Measurements from ENCODE around the gene DYSF. TPM values are rescaled to one million over a fixed set of nuclear protein-coding genes. Genes with fewer than 3 reads are reported as not detected.

The DYSF gene
- polyA plus RNA-seq, 12 donors: 53.5 to 196 (median 112) TPM

- DNase-seq: no peak
These were observed 218.8 kb downstream of the DYSF start for GRCh38 chr2:71671895-71672825.

DNA sequence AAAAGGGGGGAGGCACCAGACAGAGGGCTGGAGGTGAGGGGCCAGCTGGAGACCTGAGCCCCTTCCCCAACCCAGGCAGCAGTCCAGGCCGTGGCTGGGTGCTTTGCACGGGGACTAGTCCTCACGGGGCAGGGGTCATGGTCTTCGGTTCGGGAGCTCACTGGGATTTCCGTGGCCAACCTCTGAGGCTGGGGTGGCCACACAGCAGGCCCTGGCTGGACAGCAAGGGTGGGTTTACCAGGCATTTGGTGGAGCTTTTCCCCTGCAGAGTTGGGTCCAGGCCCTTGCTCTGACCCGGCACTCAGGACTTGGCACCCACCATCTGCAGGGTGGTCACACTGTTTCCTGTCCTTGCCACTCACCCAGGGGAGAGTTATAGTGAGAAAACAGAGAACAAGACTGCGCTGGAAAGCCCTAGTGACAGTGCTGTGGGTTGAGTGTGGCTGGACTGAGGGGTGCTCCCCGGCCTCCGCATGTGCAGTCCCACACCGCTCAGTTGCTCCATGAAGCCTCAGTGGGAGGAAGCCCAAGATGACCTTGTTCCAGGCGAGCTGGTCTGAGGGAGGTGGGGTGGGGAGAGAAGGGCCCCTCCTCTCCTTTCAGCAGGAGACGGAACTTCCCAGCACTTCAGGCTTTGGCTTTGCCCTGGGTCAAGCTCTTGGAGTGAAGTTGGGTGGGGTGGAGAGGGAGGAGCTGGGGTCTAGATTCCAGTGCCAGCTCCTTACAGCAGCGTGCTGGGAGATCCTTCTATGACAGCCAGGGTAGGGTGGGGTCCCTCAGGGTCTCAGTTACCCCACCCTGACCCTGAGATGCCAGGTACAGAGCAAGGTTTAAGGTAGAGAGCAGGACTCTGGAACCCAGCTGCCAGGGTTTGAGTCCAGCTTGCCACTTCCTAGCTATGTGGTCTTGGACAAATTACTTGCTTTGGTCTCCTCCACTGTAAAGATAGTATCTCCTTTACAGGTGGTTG is 219.8 kb downstream of the DYSF start:
- DNase-seq: no peak

GRCh38 chr2:71674158-71674851 is 220.9 kb downstream of the DYSF start:
- no peak for DNase-seq

- no peak for DNase-seq
These were observed 221.9 kb downstream of the DYSF start for GRCh38 chr2:71675296-71675695.

DNA sequence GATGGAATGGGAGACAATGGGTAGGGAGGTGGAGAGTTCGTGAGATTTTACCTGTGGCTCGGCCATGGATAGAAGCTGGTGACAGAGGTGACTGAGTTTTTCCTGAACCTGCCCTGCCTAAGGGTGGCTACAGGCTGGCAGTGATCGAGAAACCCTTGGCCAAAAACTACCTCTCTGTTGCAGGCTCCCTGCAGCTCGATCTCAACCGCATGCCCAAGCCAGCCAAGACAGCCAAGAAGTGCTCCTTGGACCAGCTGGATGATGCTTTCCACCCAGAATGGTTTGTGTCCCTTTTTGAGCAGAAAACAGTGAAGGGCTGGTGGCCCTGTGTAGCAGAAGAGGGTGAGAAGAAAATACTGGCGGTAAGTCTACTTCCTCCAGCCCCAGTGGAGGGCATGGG is 225.5 kb downstream of the DYSF start:
- no peak for DNase-seq

GRCh38 chr2:71679491-71679890 is 226.1 kb downstream of the DYSF start:
- no peak for DNase-seq

GRCh38 chr2:71680925-71681324 is 227.6 kb downstream of the DYSF start:
- no peak for DNase-seq

GRCh38 chr2:71681626-71682025 is 228.3 kb downstream of the DYSF start:
- DNase-seq: no peak

- DNase-seq: no peak
These were observed 229.0 kb downstream of the DYSF start for GRCh38 chr2:71682341-71682740.

DNA sequence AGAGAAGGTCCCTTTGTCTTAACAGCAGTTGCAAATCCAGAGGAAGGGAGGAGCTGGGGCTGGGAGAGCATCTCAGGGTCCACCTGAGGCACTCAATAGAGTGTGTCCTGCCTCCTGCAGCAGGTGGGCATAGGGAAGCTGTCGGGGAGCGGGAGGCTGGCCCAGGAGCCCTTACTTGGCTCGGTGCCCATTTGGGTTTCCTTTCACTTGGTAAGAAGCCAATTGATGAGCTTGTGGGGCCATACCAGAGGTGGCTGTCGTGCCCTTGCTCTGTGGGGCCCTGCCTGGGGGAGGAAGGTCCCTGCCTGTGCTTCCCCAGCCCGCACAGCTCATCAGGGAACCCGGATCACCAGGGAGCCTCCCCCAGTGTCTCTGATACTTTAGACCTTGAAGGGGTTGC is 229.7 kb downstream of the DYSF start:
- no peak for DNase-seq

GRCh38 chr2:71683666-71684065 is 230.3 kb downstream of the DYSF start:
- DNase-seq: no peak

GRCh38 chr2:71684226-71685072 is 231.1 kb downstream of the DYSF start:
- no peak for DNase-seq

- peak; percentile 30 for DNase-seq
These were observed 231.9 kb downstream of the DYSF start for GRCh38 chr2:71685073-71685848.

- no peak for DNase-seq
These were observed 232.7 kb downstream of the DYSF start for GRCh38 chr2:71685941-71686611.

DNA sequence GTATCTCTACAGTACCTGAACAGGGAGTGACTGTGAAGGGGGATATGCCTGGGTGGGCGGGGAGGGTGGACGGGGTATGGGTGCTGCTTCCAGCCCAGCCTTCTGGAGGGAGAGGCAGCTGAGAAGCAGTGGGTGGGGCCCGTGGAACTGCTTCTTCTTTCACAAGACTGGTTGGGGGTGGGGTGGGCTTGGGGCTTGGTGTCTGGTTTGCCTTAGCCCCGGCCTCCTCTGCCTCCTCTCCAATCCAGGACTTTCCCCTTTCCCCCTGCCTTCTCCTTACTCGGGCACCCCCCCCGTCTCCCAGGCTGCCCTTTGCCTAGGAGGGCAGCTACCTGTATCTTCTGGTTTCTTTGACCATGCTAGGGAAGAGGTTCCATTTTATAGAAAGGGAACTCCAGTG is 233.4 kb downstream of the DYSF start:
- DNase-seq: no peak

DNA sequence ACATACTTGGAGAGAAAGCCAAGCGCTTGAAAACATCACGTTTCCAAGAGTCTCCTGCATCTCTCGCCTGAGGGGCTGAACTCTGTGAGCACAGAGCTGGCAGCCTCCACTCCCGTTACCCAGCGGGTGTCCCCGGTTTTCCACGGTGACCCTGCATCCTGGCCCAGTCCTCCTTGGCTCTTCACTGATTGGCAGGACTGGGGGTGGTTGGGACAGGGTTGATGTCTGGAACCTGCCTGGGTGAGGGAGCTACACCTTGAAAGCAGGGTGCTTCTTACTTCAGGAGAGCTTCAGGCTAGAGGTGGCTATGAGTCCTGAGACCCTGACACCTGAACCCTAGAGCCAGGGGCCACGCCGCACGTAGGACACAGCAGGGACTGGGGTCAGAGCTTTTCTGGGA is 234.1 kb downstream of the DYSF start:
- DNase-seq: no peak

- DNase-seq: no peak
These were observed 235.2 kb downstream of the DYSF start for GRCh38 chr2:71688530-71688929.

- DNase-seq: no peak
These were observed 236.0 kb downstream of the DYSF start for GRCh38 chr2:71689393-71689792.
